ENCODE measurements around the gene PHACTR1. TPM values are rescaled to one million over a fixed set of nuclear protein-coding genes. Genes with fewer than 3 reads are reported as not detected.

The PHACTR1 gene
- total and polyA plus RNA-seq, 2 donors: 3.1 to 6.3 TPM

- Histone ChIP-seq H3K9me3 (ENCODE audit: control insufficient read depth in 2 of 2, insufficient read depth in 1 of 2, low read length in 1 of 2) (no peaks in the 10 kb centered on the region), H3K27me3 (ENCODE audit: control insufficient read depth in 2 of 2, insufficient read depth in 1 of 2, low read length in 1 of 2) (peaks cover 19 to 44% of the 10 kb centered on the region in 2 donors), H3K4me3 (ENCODE audit: low read length in 2 of 2) (no peak overlapping the region), H3K4me1 (ENCODE audit: control insufficient read depth in 2 of 2, insufficient read depth in 2 of 2, low read length in 2 of 2) (peaks cover 9 to 13% of the 10 kb centered on the region in 2 donors), H3K36me3 (ENCODE audit: control insufficient read depth in 2 of 2, insufficient read depth in 2 of 2, low read length in 1 of 2) (no peaks in the 10 kb centered on the region), H3K27ac (ENCODE audit: low read depth in 1 of 2, low read length in 1 of 2) (no peak overlapping the region)
- 93% methylated on average over 1 of the region's 1 CpG for WGBS
- peak in 1 of 9 donors; percentile 10 for DNase-seq (ENCODE audit: low read depth in 6 of 9, low spot score in 9 of 9)
Observed at GRCh38 chr6:13012296-13012695, 295.7 kb downstream of the PHACTR1 start.

- Histone ChIP-seq H3K27me3 (ENCODE audit: control insufficient read depth in 2 of 2, insufficient read depth in 1 of 2, low read length in 1 of 2) (peaks cover 19 to 44% of the 10 kb centered on the region in 2 donors), H3K9me3 (ENCODE audit: control insufficient read depth in 2 of 2, insufficient read depth in 1 of 2, low read length in 1 of 2) (no peaks in the 10 kb centered on the region), H3K27ac (ENCODE audit: low read depth in 1 of 2, low read length in 1 of 2) (no peak overlapping the region), H3K4me1 (ENCODE audit: control insufficient read depth in 2 of 2, insufficient read depth in 2 of 2, low read length in 2 of 2) (peaks cover 9 to 13% of the 10 kb centered on the region in 2 donors), H3K4me3 (ENCODE audit: low read length in 2 of 2) (peak overlapping the region; percentile 21 to 47), H3K36me3 (ENCODE audit: control insufficient read depth in 2 of 2, insufficient read depth in 2 of 2, low read length in 1 of 2) (no peaks in the 10 kb centered on the region)
- DNase-seq (ENCODE audit: low read depth in 6 of 9, low spot score in 9 of 9): peak; percentile 25 to 75 (median 48)
- 11% methylated on average over 21 of the region's 21 CpGs for WGBS
Observed at GRCh38 chr6:13012977-13013680, 296.6 kb downstream of the PHACTR1 start.

GRCh38 chr6:13013681-13014503, 297.3 kb downstream of the PHACTR1 start:
- H3K27ac ChIP-seq (ENCODE audit: low read depth in 1 of 2, low read length in 1 of 2): no peak overlapping the region
- no peaks in the 10 kb centered on the region for H3K36me3 ChIP-seq (ENCODE audit: control insufficient read depth in 2 of 2, insufficient read depth in 2 of 2, low read length in 1 of 2)
- no peaks in the 10 kb centered on the region for H3K9me3 ChIP-seq (ENCODE audit: control insufficient read depth in 2 of 2, insufficient read depth in 1 of 2, low read length in 1 of 2)
- peaks cover 9 to 13% of the 10 kb centered on the region in 2 donors for H3K4me1 ChIP-seq (ENCODE audit: control insufficient read depth in 2 of 2, insufficient read depth in 2 of 2, low read length in 2 of 2)
- DNase-seq (ENCODE audit: low read depth in 6 of 9, low spot score in 9 of 9): peak in 1 of 9 donors; percentile 34
- peak overlapping the region; percentile 21 to 47 for H3K4me3 ChIP-seq (ENCODE audit: low read length in 2 of 2)
- 6% methylated on average over 83 of the region's 83 CpGs for WGBS
- H3K27me3 ChIP-seq (ENCODE audit: control insufficient read depth in 2 of 2, insufficient read depth in 1 of 2, low read length in 1 of 2): peaks cover 19 to 44% of the 10 kb centered on the region in 2 donors

- Histone ChIP-seq H3K27ac (ENCODE audit: low read depth in 1 of 2, low read length in 1 of 2) (no peak overlapping the region), H3K36me3 (ENCODE audit: control insufficient read depth in 2 of 2, insufficient read depth in 2 of 2, low read length in 1 of 2) (no peaks in the 10 kb centered on the region), H3K4me1 (ENCODE audit: control insufficient read depth in 2 of 2, insufficient read depth in 2 of 2, low read length in 2 of 2) (peaks cover 9 to 13% of the 10 kb centered on the region in 2 donors), H3K4me3 (ENCODE audit: low read length in 2 of 2) (peak overlapping the region in 1 of 2 donors; percentile 15), H3K27me3 (ENCODE audit: control insufficient read depth in 2 of 2, insufficient read depth in 1 of 2, low read length in 1 of 2) (peaks cover 19 to 44% of the 10 kb centered on the region in 2 donors), H3K9me3 (ENCODE audit: control insufficient read depth in 2 of 2, insufficient read depth in 1 of 2, low read length in 1 of 2) (no peaks in the 10 kb centered on the region)
- DNase-seq (ENCODE audit: low read depth in 6 of 9, low spot score in 9 of 9): peak in 1 of 9 donors; percentile 7
- 93% methylated on average over 40 of the region's 40 CpGs for WGBS
Observed at GRCh38 chr6:13014504-13015378, 298.2 kb downstream of the PHACTR1 start.

GRCh38 chr6:13015379-13015681, 298.8 kb downstream of the PHACTR1 start:
- 92% methylated on average over 3 of the region's 3 CpGs for WGBS
- peaks cover 19 to 44% of the 10 kb centered on the region in 2 donors for H3K27me3 ChIP-seq (ENCODE audit: control insufficient read depth in 2 of 2, insufficient read depth in 1 of 2, low read length in 1 of 2)

GRCh38 chr6:13024616-13025015, 308.0 kb downstream of the PHACTR1 start:
- Histone ChIP-seq H3K36me3 (ENCODE audit: control insufficient read depth in 2 of 2, insufficient read depth in 2 of 2, low read length in 1 of 2) (no peaks in the 10 kb centered on the region), H3K9me3 (ENCODE audit: control insufficient read depth in 2 of 2, insufficient read depth in 1 of 2, low read length in 1 of 2) (no peaks in the 10 kb centered on the region), H3K27me3 (ENCODE audit: control insufficient read depth in 2 of 2, insufficient read depth in 1 of 2, low read length in 1 of 2) (no peaks in the 10 kb centered on the region), H3K4me3 (ENCODE audit: low read length in 2 of 2) (no peak overlapping the region), H3K4me1 (ENCODE audit: control insufficient read depth in 2 of 2, insufficient read depth in 2 of 2, low read length in 2 of 2) (no peaks in the 10 kb centered on the region), H3K27ac (ENCODE audit: low read depth in 1 of 2, low read length in 1 of 2) (no peak overlapping the region)
- DNase-seq (ENCODE audit: low read depth in 6 of 9, low spot score in 9 of 9): no peak
- 97% methylated on average over 2 of the region's 2 CpGs for WGBS

More at GRCh38 chr6:13015379-13015681, 298.8 kb downstream of the PHACTR1 start:
- Histone ChIP-seq H3K4me1 (ENCODE audit: control insufficient read depth in 2 of 2, insufficient read depth in 2 of 2, low read length in 2 of 2) (peaks cover 9 to 13% of the 10 kb centered on the region in 2 donors), H3K9me3 (ENCODE audit: control insufficient read depth in 2 of 2, insufficient read depth in 1 of 2, low read length in 1 of 2) (no peaks in the 10 kb centered on the region), H3K4me3 (ENCODE audit: low read length in 2 of 2) (no peak overlapping the region), H3K36me3 (ENCODE audit: control insufficient read depth in 2 of 2, insufficient read depth in 2 of 2, low read length in 1 of 2) (no peaks in the 10 kb centered on the region), H3K27ac (ENCODE audit: low read depth in 1 of 2, low read length in 1 of 2) (no peak overlapping the region)
- DNase-seq (ENCODE audit: low read depth in 6 of 9, low spot score in 9 of 9): no peak

- Histone ChIP-seq H3K4me1 (ENCODE audit: control insufficient read depth in 2 of 2, insufficient read depth in 2 of 2, low read length in 2 of 2) (no peaks in the 10 kb centered on the region), H3K36me3 (ENCODE audit: control insufficient read depth in 2 of 2, insufficient read depth in 2 of 2, low read length in 1 of 2) (no peaks in the 10 kb centered on the region), H3K27ac (ENCODE audit: low read depth in 1 of 2, low read length in 1 of 2) (no peak overlapping the region), H3K27me3 (ENCODE audit: control insufficient read depth in 2 of 2, insufficient read depth in 1 of 2, low read length in 1 of 2) (no peaks in the 10 kb centered on the region), H3K4me3 (ENCODE audit: low read length in 2 of 2) (no peak overlapping the region), H3K9me3 (ENCODE audit: control insufficient read depth in 2 of 2, insufficient read depth in 1 of 2, low read length in 1 of 2) (no peaks in the 10 kb centered on the region)
- 94% methylated on average over 5 of the region's 5 CpGs for WGBS
- DNase-seq (ENCODE audit: low read depth in 6 of 9, low spot score in 9 of 9): no peak
Observed at GRCh38 chr6:13025893-13026499, 309.4 kb downstream of the PHACTR1 start.

- H3K4me3 ChIP-seq (ENCODE audit: low read length in 2 of 2): no peak overlapping the region
- no peaks in the 10 kb centered on the region for H3K27me3 ChIP-seq (ENCODE audit: control insufficient read depth in 2 of 2, insufficient read depth in 1 of 2, low read length in 1 of 2)
- H3K27ac ChIP-seq (ENCODE audit: low read depth in 1 of 2, low read length in 1 of 2): no peak overlapping the region
- DNase-seq (ENCODE audit: low read depth in 6 of 9, low spot score in 9 of 9): no peak
- H3K9me3 ChIP-seq (ENCODE audit: control insufficient read depth in 2 of 2, insufficient read depth in 1 of 2, low read length in 1 of 2): no peaks in the 10 kb centered on the region
- 80% methylated on average over 5 of the region's 5 CpGs for WGBS
- no peaks in the 10 kb centered on the region for H3K4me1 ChIP-seq (ENCODE audit: control insufficient read depth in 2 of 2, insufficient read depth in 2 of 2, low read length in 2 of 2)
- no peaks in the 10 kb centered on the region for H3K36me3 ChIP-seq (ENCODE audit: control insufficient read depth in 2 of 2, insufficient read depth in 2 of 2, low read length in 1 of 2)
Observed at GRCh38 chr6:13026557-13026956, 310.0 kb downstream of the PHACTR1 start.

Measured in thymus (tissue), 11 donors.